RWPE1 (cell line): ENCODE data around the gene PLCB4.

Source experiments
- CTCF ChIA-PET: fragments of 350-600 bp; sonication (Branson Sonifier 250); formaldehyde crosslinking; extraction: SDS; loops from one replicate; lab custom pipeline; 2021; lab: Yijun Ruan, JAX
- POLR2A ChIA-PET: fragments of 400-600 bp; formaldehyde crosslinking; extraction: SDS; loops from one replicate; lab custom pipeline; 2020; ENCODE audit warnings: antibody characterized with exemption; ENCODE audit not compliant: low non-redundant PET; lab: Yijun Ruan, JAX
- DNase-seq: peaks from one replicate; pipeline ENCODE4 v3.0.0; 2012; ENCODE audit warnings: low spot score
- H3K27ac ChIP-seq: fragments of 450-650 bp; 2 replicates; pipeline ENCODE4 v1.5.1; 2017
- TF ChIP-seq, protein P1 (sequence below): fragments of 450-650 bp; conservative IDR thresholded peaks from 2 replicates; pipeline ENCODE4 v1.5.1; 2017; ENCODE audit warnings: low read depth, mild to moderate bottlenecking

PLCB4 gene

GRCh38 chr20:9053108-9053507, 15.8 kb upstream of the PLCB4 start:
- DNase-seq: no peak
- TF ChIP-seq, protein P1, sequence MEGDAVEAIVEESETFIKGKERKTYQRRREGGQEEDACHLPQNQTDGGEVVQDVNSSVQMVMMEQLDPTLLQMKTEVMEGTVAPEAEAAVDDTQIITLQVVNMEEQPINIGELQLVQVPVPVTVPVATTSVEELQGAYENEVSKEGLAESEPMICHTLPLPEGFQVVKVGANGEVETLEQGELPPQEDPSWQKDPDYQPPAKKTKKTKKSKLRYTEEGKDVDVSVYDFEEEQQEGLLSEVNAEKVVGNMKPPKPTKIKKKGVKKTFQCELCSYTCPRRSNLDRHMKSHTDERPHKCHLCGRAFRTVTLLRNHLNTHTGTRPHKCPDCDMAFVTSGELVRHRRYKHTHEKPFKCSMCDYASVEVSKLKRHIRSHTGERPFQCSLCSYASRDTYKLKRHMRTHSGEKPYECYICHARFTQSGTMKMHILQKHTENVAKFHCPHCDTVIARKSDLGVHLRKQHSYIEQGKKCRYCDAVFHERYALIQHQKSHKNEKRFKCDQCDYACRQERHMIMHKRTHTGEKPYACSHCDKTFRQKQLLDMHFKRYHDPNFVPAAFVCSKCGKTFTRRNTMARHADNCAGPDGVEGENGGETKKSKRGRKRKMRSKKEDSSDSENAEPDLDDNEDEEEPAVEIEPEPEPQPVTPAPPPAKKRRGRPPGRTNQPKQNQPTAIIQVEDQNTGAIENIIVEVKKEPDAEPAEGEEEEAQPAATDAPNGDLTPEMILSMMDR: no peak
- H3K27ac ChIP-seq: no peak overlapping the region
- CTCF ChIA-PET: interaction anchor here (0.6 kb wide), 1 partner anchor 1248 kb away, joined by 4 read pairs; no protein-coding TSS in a partner anchor
- POLR2A ChIA-PET: no interaction called here

DNA sequence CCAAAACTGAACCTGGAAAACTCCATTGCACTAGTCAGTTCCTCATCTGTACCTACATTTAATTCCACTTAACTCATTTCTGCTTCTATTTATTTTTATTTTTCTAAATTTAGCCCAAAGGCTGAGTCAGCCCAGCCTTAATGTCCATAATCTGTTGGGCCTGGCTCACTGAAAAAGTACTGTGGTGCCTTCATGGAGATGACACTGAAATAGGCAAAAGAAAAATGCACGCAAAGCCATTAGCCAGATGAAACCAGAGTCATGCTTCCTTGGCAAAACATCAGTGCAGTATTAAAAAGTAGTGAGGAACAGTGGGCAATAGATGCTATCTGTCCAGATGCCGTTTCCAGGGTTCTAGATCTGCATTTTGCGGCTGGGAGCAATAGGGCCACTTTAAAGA, 14.7 kb upstream of the PLCB4 start:
- H3K27ac ChIP-seq: no peak overlapping the region
- CTCF ChIA-PET: no interaction called here
- DNase-seq: no peak
- TF ChIP-seq, protein P1: no peak
- POLR2A ChIA-PET: no interaction called here

GRCh38 chr20:9059931-9060330, 9.0 kb upstream of the PLCB4 start:
- no peak overlapping the region for H3K27ac ChIP-seq
- TF ChIP-seq, protein P1: no peak
- POLR2A ChIA-PET: no interaction called here
- CTCF ChIA-PET: interaction anchor here (0.7 kb wide), 1 partner anchor 180 kb away, joined by 3 read pairs; no protein-coding TSS in a partner anchor
- no peak for DNase-seq

DNA sequence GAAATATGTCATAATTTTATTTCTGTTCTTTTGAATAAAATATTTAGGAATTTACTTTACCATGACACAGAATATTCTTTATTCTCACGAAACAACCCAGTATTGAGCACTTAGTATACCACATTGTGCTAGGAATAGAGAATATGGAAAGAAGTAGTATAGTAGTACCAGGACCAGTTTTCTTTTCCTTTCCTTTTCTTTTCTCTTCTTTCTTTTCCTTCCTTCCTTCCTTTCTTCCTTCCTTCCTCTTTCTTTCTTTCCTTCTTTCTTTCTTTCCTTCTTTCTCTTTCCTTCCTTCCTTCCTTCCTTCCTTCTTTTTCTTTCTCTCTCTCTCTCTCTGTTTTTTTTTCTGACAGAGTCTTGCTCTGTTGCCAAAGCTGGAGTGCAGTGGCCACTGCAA, 7.5 kb upstream of the PLCB4 start:
- TF ChIP-seq, protein P1: no peak
- ChIA-PET CTCF (no interaction called here), POLR2A (no interaction called here)
- H3K27ac ChIP-seq: no peak overlapping the region
- DNase-seq: no peak

DNA sequence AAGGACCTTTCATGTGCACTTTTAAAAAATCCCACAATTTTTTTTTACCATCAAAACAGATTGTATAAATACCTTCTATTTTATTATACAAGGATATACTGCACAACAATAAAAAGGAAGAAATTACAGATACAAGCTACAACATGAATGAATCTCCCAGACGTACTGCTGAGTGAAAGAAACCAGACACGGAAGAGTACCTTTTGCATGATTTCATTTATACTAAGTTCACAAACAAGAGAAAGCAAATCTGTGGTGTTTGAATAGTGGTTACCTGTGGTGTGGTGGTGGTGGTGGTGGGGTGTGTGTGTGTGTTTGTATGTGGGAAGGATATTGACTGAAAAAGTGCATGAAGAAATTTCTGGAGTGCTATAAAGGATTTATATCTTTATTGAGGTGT, 6.8 kb upstream of the PLCB4 start:
- ChIA-PET POLR2A (no interaction called here), CTCF (no interaction called here)
- TF ChIP-seq, protein P1: no peak
- no peak for DNase-seq
- no peak overlapping the region for H3K27ac ChIP-seq

GRCh38 chr20:9066191-9066590, 2.7 kb upstream of the PLCB4 start:
- TF ChIP-seq, protein P1: no peak
- ChIA-PET POLR2A (no interaction called here), CTCF (no interaction called here)
- no peak overlapping the region for H3K27ac ChIP-seq
- DNase-seq: no peak
